Raji (cell line): ENCODE results near the gene POLR3K.

Source experiments
- POLR2A ChIP-seq: IDR thresholded peaks from 2 replicates; pipeline ENCODE4 v1.6.1; 2011; ENCODE audit warnings: low read depth, low read length, control low read depth; ENCODE audit not compliant: insufficient read depth

POLR3K gene

GRCh38 chr16:41439-42068 is 11.9 kb downstream of the POLR3K start:
- TF ChIP-seq POLR2A, result no peak

DNA sequence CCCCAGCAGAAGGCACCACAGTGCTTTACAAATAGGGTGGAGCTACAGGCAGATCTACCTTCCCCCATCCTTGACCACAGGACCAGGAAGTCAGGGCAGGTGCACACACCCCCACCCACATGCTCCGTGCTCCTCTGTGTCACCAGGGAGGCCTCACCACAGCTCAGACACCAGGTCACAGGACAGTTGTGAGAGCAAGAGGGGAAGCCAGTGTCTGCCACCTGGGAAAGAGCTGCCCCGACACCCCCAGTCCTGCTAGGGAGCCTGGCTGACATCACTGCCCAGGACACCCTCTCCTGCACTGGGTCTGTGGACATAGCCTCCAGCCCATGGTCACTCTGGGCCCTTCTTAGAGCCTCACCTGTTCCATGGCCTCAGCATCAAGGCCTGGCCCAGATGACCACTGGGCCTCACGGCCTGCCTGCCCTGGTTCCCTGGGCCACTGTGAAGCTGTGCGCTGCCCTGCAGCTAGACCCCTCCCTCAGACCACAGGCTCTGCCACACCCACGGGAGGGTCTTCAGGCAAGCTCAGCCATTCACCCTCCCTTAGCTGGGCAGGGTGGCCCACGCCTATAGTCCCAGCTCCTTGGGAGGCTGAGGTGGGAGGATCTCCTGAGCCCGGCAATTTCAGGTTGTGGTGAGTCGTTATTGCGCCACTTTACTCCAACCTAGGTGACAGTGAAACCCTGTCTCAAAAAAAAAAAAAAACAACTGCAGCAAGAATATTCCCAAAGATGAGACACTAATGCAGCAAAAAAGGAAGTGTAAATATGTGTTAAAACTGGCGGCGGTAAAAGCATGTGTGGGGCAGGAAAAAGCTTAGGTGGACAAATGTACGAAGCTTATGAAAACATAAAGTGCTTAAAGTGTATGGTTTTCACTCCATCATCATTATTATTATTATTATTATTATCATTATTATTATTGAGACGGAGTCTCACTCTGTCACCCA is 14.2 kb downstream of the POLR3K start:
- peak; percentile 39; the same call in 1 of the 2 replicates for TF ChIP-seq POLR2A

DNA sequence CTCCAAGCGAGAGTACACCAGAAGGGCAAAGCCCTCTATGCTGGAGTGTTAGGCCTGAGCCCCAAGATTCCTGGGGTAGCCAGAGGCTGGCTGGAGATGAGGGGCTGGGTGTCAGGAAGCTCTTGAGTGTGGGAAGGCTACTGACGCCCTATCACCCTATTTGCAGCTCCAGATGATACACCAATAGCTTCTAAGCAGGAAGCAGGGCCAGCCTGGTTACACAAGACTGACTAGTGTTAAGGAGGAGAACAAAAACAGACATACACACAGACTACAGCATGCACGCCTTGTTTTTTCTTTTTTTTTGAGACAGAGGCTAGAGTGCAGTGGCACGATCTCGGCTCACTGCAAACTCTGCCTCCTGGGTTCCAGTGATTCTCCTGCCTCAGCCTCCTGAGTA is 15.9 kb downstream of the POLR3K start:
- no peak for TF ChIP-seq POLR2A

DNA sequence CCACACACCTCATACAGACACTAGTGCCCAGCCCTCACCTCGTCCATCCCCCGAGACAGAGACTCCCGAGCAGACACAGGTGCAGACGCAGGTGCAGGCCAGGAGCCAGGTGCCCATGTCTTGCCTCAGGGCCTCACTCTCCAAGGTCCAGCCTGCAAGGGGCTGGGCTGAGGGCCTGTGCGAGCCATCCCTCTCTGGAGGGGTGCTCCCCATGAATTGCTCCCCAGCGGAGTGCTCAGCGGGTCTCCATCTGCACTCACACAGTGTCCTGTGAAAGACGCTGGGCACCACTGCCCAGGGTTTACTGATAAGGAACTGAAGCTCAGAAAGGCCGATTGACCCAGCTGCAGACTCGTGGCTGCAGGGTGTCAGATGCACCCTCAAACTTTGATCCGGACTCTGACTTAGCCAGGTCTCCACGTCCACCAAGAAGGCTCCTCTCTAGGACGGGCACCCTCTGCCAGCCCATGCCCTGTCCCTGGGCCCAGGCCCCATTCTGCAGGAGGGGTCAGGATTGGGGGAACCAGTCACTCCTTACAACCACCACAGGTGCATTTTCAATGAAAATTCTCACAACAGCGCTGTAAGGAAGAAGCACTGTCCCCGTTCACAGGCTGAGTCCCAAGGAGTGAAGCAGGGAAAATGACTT is 16.9 kb downstream of the POLR3K start:
- no peak for TF ChIP-seq POLR2A

DNA sequence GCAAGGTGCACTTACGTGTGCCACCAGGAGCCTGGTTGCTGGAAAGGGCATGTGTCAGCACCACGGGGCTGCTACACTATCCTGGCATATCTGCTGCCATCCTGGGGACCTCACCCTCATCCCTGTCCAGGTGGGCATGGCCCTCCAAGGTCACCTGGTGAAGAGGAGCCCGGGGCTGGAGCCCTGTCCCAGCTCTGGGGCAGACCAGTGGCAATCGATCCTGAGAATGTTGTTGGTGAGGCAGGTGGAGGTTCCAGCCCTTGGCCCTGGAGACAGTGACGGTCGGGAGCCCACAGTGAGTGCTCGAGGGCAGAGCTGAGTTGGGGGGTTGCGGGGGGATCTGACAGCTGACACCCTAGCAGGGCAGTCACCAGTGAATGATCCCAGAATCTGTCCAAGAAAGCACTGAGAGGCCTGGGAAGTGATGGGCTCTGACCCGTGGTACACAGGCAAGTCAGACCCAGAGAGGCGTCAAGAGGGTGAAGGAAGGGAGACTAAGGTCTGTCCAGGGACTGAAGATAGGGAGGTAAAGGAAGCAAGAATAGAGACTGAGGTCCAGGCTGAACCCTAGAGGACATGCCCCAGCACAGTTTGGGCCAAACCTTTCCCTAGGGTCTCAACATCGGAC is 17.6 kb downstream of the POLR3K start:
- TF ChIP-seq POLR2A, result no peak

DNA sequence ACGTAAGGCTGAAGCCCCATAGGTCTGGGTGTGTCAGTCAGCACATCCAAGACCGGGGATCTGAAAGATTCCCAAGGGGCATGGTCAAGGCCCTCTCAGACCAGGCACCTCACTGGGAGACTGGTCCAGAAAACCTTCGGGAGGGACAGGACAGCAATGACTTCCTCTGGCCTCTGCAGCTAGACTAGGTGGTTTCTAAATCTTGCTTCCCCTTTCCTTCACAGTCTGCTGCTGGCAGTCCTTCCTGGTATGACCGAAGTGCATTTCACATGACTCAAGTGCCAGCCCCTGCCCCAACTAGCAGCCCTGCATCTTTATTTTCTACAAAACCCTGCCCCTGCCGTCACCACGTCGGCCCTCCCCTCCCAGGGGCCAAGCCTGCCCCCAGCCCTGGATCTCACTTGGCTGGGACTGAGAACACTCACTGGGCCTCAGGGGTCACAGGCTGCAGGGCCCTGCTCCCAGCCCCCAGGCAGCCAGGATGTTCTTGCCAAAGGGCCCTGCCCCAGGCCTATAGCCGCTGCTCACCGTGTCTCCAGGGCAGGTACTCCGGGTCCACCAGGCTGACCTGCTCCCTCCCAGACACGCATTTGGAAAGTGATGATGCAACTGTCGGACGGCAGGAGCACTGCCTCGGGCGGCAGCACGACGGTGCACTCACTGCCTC is 18.3 kb downstream of the POLR3K start:
- no peak for TF ChIP-seq POLR2A

DNA sequence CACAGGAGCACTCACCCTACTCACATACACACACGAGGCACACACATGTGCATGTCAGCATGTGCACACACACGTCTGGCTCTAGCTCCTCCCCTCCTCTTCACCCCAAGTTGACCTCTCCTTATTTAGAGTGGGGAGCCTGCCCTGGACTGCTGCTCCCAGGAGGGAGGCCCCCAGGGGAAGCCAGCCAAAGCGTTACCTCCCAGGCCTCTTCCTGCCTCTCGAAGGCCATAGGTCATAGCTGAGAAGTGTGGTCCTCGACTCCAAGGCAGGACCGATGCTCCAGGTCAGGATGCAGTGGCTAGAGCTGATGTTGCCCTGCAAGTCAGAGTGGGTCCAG is 18.8 kb downstream of the POLR3K start:
- no peak for TF ChIP-seq POLR2A

DNA sequence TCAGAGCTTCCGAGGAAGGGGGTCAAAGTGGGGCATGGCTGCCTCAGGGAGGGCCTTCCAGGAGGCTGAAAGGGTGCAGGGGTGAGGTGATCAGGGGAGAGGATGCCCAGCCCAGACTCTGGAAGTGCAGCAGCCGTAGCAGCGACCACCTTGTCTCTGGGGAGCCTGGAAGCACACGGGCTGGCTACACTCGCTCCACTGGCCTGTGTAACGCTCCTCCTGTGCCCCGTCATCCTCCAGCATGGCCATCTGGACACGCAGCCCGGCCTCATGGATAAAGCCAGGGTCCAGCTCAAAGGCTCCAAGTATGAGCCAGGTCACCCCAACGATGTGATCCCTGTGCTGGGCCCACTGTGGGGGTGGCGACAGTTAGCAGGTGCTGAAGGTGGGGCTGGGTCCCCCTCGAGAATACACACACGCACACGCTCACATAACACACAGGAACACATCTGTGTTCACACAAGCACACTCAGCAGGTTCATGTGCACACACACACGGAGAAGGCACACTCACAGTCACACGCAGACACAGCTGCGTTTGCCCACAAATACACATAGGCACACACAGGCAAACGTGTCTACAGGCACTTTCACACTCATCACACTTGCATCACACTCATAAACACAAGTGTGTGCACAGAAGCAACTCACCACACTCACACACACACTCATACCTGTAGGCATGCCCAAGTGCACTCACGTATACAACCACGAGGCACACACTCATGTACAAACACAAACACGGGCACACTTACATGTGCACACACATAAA is 19.3 kb downstream of the POLR3K start:
- no peak for TF ChIP-seq POLR2A

GRCh38 chr16:9903-10665 is 43.3 kb downstream of the POLR3K start:
- TF ChIP-seq POLR2A, result no peak
